CD14-positive monocyte (primary cell): Measurements from ENCODE around the gene PCDHGA8. TPM values are rescaled to one million over a fixed set of nuclear protein-coding genes. Genes with fewer than 3 reads are reported as not detected.

Experiments
- DNase-seq, 3 donors: peaks; one replicate each; pipeline ENCODE4 v3.0.0-alpha.2; 2011 to 2022
- H2AFZ ChIP-seq: 2 replicates; pipeline ENCODE4 v1.6.0; 2012; ENCODE audit warnings: mild to moderate bottlenecking, low read depth, low read length, inconsistent platforms; ENCODE audit not compliant: insufficient read depth, poor library complexity, severe bottlenecking
- H3K27ac ChIP-seq, 2 donors: 1 replicate in 1 of 2; 2 replicates in 1 of 2; pipeline ENCODE4 v1.5.1; 2012 to 2013; ENCODE audit warnings: low read length in 2 of 2, control low read depth in 1 of 2, inconsistent platforms in 1 of 2, low read depth in 1 of 2, mild to moderate bottlenecking in 1 of 2
- H3K27me3 ChIP-seq, 2 donors: one replicate each; pipeline versions ENCODE4 v1.6.0 to v1.6.1; 2011 to 2013; ENCODE audit warnings: low read length in 2 of 2; ENCODE audit not compliant: control insufficient read depth in 2 of 2, insufficient read depth in 2 of 2
- H3K36me3 ChIP-seq, 2 donors: replicated peaks in 1 of 2; 1 replicate in 1 of 2; 2 replicates in 1 of 2; pipeline versions ENCODE4 v1.5.1 to v1.6.1; 2012 to 2013; ENCODE audit warnings: low read length in 2 of 2, control low read depth in 1 of 2, inconsistent platforms in 1 of 2, mild to moderate bottlenecking in 1 of 2; ENCODE audit not compliant: insufficient read depth in 2 of 2, control insufficient read depth in 1 of 2
- H3K4me1 ChIP-seq, 2 donors: 1 replicate in 1 of 2; 2 replicates in 1 of 2; pipeline versions ENCODE4 v1.5.1 to v1.6.1; 2012 to 2013; ENCODE audit warnings: low read length in 2 of 2, control low read depth in 1 of 2, inconsistent platforms in 1 of 2, mild to moderate bottlenecking in 1 of 2, moderate library complexity in 1 of 2; ENCODE audit not compliant: insufficient read depth in 2 of 2, control insufficient read depth in 1 of 2
- H3K4me2 ChIP-seq: replicated peaks from 2 replicates; pipeline ENCODE3; 2012; ENCODE audit warnings: low read length, moderate library complexity, mild to moderate bottlenecking; ENCODE audit not compliant: poor library complexity, severe bottlenecking; ENCODE audit errors: extremely low read depth
- H3K4me3 ChIP-seq, 3 experiments: fragments of 200-600 bp in 1 of 3; sonication (generic) in 1 of 3; replicated peaks in 1 of 3; 1 replicate in 2 of 3; 2 replicates in 1 of 3; pipeline ENCODE4 v1.5.1; 2011 to 2013; ENCODE audit warnings: low read length in 3 of 3, mild to moderate bottlenecking in 3 of 3, control low read depth in 2 of 3, low read depth in 2 of 3, inconsistent platforms in 1 of 3, moderate library complexity in 1 of 3
- H3K79me2 ChIP-seq: 2 replicates; pipeline ENCODE4 v1.6.0; 2012; ENCODE audit warnings: mild to moderate bottlenecking, control low read depth, inconsistent platforms, low read length, moderate library complexity; ENCODE audit not compliant: insufficient read depth
- H3K9ac ChIP-seq: 2 replicates; pipeline ENCODE4 v1.6.0; 2017; ENCODE audit warnings: low read length, mild to moderate bottlenecking; ENCODE audit not compliant: insufficient read depth, poor library complexity, severe bottlenecking
- H3K9me3 ChIP-seq, 2 donors: replicated peaks in 1 of 2; 1 replicate in 1 of 2; 2 replicates in 1 of 2; pipeline versions ENCODE4 v1.5.1 to v1.6.1; 2012 to 2013; ENCODE audit warnings: low read length in 2 of 2, control low read depth in 1 of 2; ENCODE audit not compliant: control insufficient read depth in 1 of 2, insufficient read depth in 1 of 2
- H4K20me1 ChIP-seq: 2 replicates; pipeline ENCODE4 v1.6.0; 2012; ENCODE audit warnings: mild to moderate bottlenecking, low read length, control low read depth, moderate library complexity; ENCODE audit not compliant: insufficient read depth
- H3K27ac Mint-ChIP-seq, 7 donors: one replicate each; pipeline ENCODE4 v1.8.0; 2020; ENCODE audit warnings: mild to moderate bottlenecking in 7 of 7, mixed read lengths in 7 of 7, moderate library complexity in 6 of 7, inconsistent platforms in 2 of 7
- H3K27me3 Mint-ChIP-seq, 3 donors: one replicate each; pipeline ENCODE4 v1.8.0; 2021 to 2022; ENCODE audit warnings: low read depth in 3 of 3, mild to moderate bottlenecking in 3 of 3, mixed read lengths in 3 of 3, moderate library complexity in 3 of 3, inconsistent platforms in 1 of 3
- H3K36me3 Mint-ChIP-seq, 2 donors: one replicate each; pipeline ENCODE4 v1.8.0; 2020; ENCODE audit warnings: mixed read lengths in 2 of 2, inconsistent platforms in 1 of 2, mild to moderate bottlenecking in 1 of 2
- H3K4me1 Mint-ChIP-seq: one replicate; pipeline ENCODE4 v1.8.0; 2020; ENCODE audit warnings: mild to moderate bottlenecking, mixed read lengths
- H3K4me3 Mint-ChIP-seq, 2 donors: one replicate each; pipeline ENCODE4 v1.8.0; 2020; ENCODE audit warnings: mild to moderate bottlenecking in 2 of 2, mixed read lengths in 2 of 2, moderate library complexity in 1 of 2
- H3K9me3 Mint-ChIP-seq, 7 donors: one replicate each; pipeline ENCODE4 v1.8.0; 2020 to 2022; ENCODE audit warnings: mixed read lengths in 7 of 7, mild to moderate bottlenecking in 6 of 7, moderate library complexity in 6 of 7, inconsistent platforms in 2 of 7
- WGBS: methylation state at CpG from one replicate; pipeline ENCODE4 v1.1.5; 2013; ENCODE audit warnings: missing lambda C conversion rate; ENCODE audit not compliant: insufficient coverage; 5-methylcytosine and 5-hydroxymethylcytosine counted together
- intact Hi-C, 2 donors: fragments of 100-400 bp; cut with micrococcal nuclease; formaldehyde crosslinking; loops; one replicate each; pipeline versions ENCODE4 v1.15.0 to v1.15.1; 2023
- polyA plus RNA-seq, 3 donors: library from polyadenylated mRNA; depleted of rRNA in 1 of 3; unstranded in 2 of 3; stranded (reverse) in 1 of 3; fragments of 300-500 nt in 2 of 3; fragments of >200 nt in 1 of 3; fragmentation: Illumina TruSeq in 2 of 3; gene quantifications; 1 replicate in 2 of 3; 2 replicates in 1 of 3; pipeline ENCODE4 v1.2.3, GENCODE V29; 2012 to 2021
- TF ChIP-seq, protein P1 (sequence below): fragments of 200-600 bp; IDR thresholded peaks from one replicate; pipeline ENCODE4 v1.8.0; 2022; ENCODE audit warnings: antibody characterized with exemption, mild to moderate bottlenecking

The PCDHGA8 gene
- polyA plus RNA-seq, 3 donors: not detected

DNA sequence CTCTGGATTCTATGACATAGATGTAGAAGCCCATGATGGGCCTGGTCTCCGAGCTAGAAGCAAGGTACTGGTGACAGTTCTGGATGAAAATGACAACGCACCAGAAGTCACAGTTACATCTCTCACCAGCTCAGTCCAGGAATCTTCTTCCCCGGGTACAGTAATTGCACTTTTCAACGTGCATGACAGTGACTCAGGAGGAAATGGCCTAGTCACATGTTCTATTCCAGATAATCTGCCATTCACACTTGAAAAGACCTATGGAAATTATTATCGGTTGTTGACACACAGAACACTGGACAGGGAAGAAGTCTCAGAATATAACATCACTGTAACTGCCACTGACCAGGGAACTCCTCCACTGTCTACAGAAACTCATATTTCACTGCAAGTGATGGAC lies 36.3 kb upstream of the PCDHGA8 start:
- no peak overlapping the region for H3K27ac Mint-ChIP-seq
- TF ChIP-seq, protein P1, sequence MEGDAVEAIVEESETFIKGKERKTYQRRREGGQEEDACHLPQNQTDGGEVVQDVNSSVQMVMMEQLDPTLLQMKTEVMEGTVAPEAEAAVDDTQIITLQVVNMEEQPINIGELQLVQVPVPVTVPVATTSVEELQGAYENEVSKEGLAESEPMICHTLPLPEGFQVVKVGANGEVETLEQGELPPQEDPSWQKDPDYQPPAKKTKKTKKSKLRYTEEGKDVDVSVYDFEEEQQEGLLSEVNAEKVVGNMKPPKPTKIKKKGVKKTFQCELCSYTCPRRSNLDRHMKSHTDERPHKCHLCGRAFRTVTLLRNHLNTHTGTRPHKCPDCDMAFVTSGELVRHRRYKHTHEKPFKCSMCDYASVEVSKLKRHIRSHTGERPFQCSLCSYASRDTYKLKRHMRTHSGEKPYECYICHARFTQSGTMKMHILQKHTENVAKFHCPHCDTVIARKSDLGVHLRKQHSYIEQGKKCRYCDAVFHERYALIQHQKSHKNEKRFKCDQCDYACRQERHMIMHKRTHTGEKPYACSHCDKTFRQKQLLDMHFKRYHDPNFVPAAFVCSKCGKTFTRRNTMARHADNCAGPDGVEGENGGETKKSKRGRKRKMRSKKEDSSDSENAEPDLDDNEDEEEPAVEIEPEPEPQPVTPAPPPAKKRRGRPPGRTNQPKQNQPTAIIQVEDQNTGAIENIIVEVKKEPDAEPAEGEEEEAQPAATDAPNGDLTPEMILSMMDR: no peak
- H3K4me1 ChIP-seq: no peaks in the 10 kb centered on the region
- intact Hi-C loops: no loop called here
- H3K4me1 Mint-ChIP-seq: peaks cover 2% of the 10 kb centered on the region
- no peak overlapping the region for H3K27ac ChIP-seq
- H3K36me3 Mint-ChIP-seq: peaks cover 10 to 12% of the 10 kb centered on the region in 2 donors
- H3K79me2 ChIP-seq: no peaks in the 10 kb centered on the region
- H3K9me3 Mint-ChIP-seq: peaks cover 39 to 80% (median 62%) of the 10 kb centered on the region in 7 donors
- WGBS: 64% methylated on average over 4 of the region's 5 CpGs
- no peak overlapping the region for H3K4me3 ChIP-seq
- no peak overlapping the region for H3K9ac ChIP-seq
- H3K9me3 ChIP-seq: peaks cover 54 to 75% of the 10 kb centered on the region in 2 donors
- H3K4me2 ChIP-seq: no peak overlapping the region
- no peak overlapping the region for H3K4me3 Mint-ChIP-seq
- peaks cover 30 to 91% of the 10 kb centered on the region in 2 donors for H3K27me3 ChIP-seq
- H3K27me3 Mint-ChIP-seq: peaks cover 37 to 65% (median 59%) of the 10 kb centered on the region in 3 donors
- H3K36me3 ChIP-seq: no peaks in the 10 kb centered on the region
- DNase-seq: no peak
- no peak overlapping the region for H2AFZ ChIP-seq
- H4K20me1 ChIP-seq: no peaks in the 10 kb centered on the region

DNA sequence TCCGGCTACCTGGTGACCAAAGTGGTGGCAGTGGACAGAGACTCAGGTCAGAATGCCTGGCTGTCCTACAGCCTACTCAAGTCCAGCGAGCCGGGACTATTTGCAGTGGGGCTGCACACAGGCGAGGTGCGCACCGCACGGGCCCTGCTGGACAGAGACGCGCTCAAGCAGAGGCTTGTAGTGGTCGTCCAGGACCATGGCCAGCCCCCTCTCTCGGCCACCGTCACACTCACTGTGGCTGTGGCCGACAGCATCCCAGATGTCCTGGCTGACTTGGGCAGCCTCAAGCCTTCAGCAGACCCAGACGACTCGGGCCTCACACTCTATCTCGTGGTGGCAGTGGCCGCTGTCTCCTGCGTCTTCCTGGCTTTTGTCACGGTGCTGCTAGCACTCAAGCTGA lies 35.5 kb upstream of the PCDHGA8 start:
- Mint-ChIP-seq H3K4me1 (peaks cover 2% of the 10 kb centered on the region), H3K27ac (no peak overlapping the region), H3K27me3 (peaks cover 33 to 65% (median 58%) of the 10 kb centered on the region in 3 donors), H3K4me3 (peak overlapping the region in 1 of 2 donors; percentile 39), H3K9me3 (peaks cover 38 to 80% (median 62%) of the 10 kb centered on the region in 7 donors), H3K36me3 (peaks cover 12 to 15% of the 10 kb centered on the region in 2 donors)
- Histone ChIP-seq H3K27me3 (peaks cover 29 to 90% of the 10 kb centered on the region in 2 donors), H3K4me3 (no peak overlapping the region), H2AFZ (no peak overlapping the region), H3K27ac (no peak overlapping the region), H3K79me2 (no peaks in the 10 kb centered on the region), H3K9ac (no peak overlapping the region), H3K4me2 (no peak overlapping the region), H3K4me1 (no peaks in the 10 kb centered on the region), H3K36me3 (no peaks in the 10 kb centered on the region), H4K20me1 (no peaks in the 10 kb centered on the region), H3K9me3 (peaks cover 55 to 77% of the 10 kb centered on the region in 2 donors)
- intact Hi-C loops: no loop called here
- WGBS: 46% methylated on average over 19 of the region's 19 CpGs
- no peak for DNase-seq
- TF ChIP-seq, protein P1: no peak
